ENCODE measurements around the gene PEDS1.

The PEDS1 gene

DNA sequence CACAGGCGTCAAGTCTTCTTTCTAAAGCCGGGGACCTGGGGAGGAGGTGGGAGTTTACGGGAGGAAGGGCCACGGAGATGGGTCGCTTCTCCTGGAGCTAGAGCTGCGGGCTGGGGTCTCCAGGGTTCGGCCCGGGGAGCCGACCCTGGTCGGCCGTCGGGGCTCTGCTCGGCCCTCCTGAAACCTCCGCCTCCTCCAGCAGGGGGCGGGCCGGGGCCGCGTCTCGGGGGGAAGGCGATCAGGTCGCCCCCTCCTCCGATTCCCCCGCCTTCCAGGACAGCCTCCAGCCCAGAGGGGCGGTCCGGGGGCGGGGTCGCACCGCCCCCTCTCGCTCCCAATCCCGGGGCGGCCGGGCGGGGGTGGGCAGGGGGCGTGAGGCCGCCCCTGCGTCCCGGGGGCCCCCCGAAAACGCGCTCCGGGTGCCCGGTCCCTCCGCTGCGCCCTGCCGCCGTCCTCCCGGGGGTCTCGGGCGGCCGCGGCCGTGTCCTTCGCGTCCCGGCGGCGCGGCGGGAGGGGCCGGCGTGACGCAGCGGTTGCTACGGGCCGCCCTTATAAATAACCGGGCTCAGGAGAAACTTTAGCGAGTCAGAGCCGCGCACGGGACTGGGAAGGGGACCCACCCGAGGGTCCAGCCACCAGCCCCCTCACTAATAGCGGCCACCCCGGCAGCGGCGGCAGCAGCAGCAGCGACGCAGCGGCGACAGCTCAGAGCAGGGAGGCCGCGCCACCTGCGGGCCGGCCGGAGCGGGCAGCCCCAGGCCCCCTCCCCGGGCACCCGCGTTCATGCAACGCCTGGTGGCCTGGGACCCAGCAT is 36.9 kb upstream of the PEDS1 start, which contains the start of gene CEBPB (continued):
- TF ChIP-seq, protein P1, sequence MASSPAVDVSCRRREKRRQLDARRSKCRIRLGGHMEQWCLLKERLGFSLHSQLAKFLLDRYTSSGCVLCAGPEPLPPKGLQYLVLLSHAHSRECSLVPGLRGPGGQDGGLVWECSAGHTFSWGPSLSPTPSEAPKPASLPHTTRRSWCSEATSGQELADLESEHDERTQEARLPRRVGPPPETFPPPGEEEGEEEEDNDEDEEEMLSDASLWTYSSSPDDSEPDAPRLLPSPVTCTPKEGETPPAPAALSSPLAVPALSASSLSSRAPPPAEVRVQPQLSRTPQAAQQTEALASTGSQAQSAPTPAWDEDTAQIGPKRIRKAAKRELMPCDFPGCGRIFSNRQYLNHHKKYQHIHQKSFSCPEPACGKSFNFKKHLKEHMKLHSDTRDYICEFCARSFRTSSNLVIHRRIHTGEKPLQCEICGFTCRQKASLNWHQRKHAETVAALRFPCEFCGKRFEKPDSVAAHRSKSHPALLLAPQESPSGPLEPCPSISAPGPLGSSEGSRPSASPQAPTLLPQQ (tag by site-specific recombination; IDR thresholded peaks at IDR 0.05) = peak; percentile 88
- TF ChIP-seq RBAK (tag by site-specific recombination; IDR thresholded peaks at IDR 0.05) (no peak), ZNF350 (tag by site-specific recombination; IDR thresholded peaks at IDR 0.05) (no peak), ZNF548 (tag by site-specific recombination; IDR thresholded peaks at IDR 0.05) (no peak), SP2 (tag by site-specific recombination; IDR thresholded peaks at IDR 0.05) (peak; percentile 77), ZNF558 (tag by site-specific recombination; IDR thresholded peaks at IDR 0.05) (no peak), ZNF785 (tag by site-specific recombination; IDR thresholded peaks at IDR 0.05) (no peak), ZNF585B (tag by site-specific recombination; IDR thresholded peaks at IDR 0.05) (no peak), ZFHX2 (tag by site-specific recombination; conservative IDR thresholded peaks at IDR 0.05) (peak; percentile 71), ZNF76 (tag by site-specific recombination; IDR thresholded peaks at IDR 0.05; ENCODE audit: borderline replicate concordance, low read depth) (0 out of 2 replicates have a peak, but pooled peaks have one; percentile 10), YY1 (tag by site-specific recombination; IDR thresholded peaks at IDR 0.05) (no peak; the same call in 1 of the 2 replicates), ZFP41 (tag by site-specific recombination; IDR thresholded peaks at IDR 0.05; ENCODE audit: borderline replicate concordance) (no peak), ZNF473 (tag by site-specific recombination; IDR thresholded peaks at IDR 0.05) (no peak), ZNF266 (tag by site-specific recombination; IDR thresholded peaks at IDR 0.05; ENCODE audit: low read depth) (no peak), ZNF366 (tag by site-specific recombination; conservative IDR thresholded peaks at IDR 0.05) (no peak), ZIC2 (tag by site-specific recombination; IDR thresholded peaks at IDR 0.05) (peak; percentile 31; the same call in 1 of the 2 replicates), ZNF311 (tag by site-specific recombination; IDR thresholded peaks at IDR 0.05; ENCODE audit: borderline replicate concordance) (no peak), ZNF274 (IDR thresholded peaks at IDR 0.05; ENCODE audit: low read length) (no peak), ZNF274 (tag by site-specific recombination; IDR thresholded peaks at IDR 0.05; ENCODE audit: borderline replicate concordance) (no peak), ZNF514 (tag by site-specific recombination; IDR thresholded peaks at IDR 0.05) (no peak), OSR2 (tag by site-specific recombination; IDR thresholded peaks at IDR 0.05) (0 out of 2 replicates have a peak, but pooled peaks have one; percentile 7), ZNF121 (tag by site-specific recombination; IDR thresholded peaks at IDR 0.05) (no peak), ZFP37 (tag by site-specific recombination; IDR thresholded peaks at IDR 0.05) (no peak), ZBTB20 (tag by site-specific recombination; IDR thresholded peaks at IDR 0.05) (peak; percentile 58)
- TF ChIP-seq, protein P2, sequence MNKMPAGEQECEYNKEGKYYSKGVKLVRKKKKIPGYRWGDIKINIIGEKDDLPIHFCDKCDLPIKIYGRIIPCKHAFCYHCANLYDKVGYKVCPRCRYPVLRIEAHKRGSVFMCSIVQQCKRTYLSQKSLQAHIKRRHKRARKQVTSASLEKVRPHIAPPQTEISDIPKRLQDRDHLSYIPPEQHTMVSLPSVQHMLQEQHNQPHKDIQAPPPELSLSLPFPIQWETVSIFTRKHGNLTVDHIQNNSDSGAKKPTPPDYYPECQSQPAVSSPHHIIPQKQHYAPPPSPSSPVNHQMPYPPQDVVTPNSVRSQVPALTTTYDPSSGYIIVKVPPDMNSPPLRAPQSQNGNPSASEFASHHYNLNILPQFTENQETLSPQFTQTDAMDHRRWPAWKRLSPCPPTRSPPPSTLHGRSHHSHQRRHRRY (tag by site-specific recombination; IDR thresholded peaks at IDR 0.05) = no peak
- TF ChIP-seq, protein P3, sequence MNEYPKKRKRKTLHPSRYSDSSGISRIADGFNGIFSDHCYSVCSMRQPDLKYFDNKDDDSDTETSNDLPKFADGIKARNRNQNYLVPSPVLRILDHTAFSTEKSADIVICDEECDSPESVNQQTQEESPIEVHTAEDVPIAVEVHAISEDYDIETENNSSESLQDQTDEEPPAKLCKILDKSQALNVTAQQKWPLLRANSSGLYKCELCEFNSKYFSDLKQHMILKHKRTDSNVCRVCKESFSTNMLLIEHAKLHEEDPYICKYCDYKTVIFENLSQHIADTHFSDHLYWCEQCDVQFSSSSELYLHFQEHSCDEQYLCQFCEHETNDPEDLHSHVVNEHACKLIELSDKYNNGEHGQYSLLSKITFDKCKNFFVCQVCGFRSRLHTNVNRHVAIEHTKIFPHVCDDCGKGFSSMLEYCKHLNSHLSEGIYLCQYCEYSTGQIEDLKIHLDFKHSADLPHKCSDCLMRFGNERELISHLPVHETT (tag by site-specific recombination; IDR thresholded peaks at IDR 0.05) = no peak
- TF ChIP-seq, protein P4, sequence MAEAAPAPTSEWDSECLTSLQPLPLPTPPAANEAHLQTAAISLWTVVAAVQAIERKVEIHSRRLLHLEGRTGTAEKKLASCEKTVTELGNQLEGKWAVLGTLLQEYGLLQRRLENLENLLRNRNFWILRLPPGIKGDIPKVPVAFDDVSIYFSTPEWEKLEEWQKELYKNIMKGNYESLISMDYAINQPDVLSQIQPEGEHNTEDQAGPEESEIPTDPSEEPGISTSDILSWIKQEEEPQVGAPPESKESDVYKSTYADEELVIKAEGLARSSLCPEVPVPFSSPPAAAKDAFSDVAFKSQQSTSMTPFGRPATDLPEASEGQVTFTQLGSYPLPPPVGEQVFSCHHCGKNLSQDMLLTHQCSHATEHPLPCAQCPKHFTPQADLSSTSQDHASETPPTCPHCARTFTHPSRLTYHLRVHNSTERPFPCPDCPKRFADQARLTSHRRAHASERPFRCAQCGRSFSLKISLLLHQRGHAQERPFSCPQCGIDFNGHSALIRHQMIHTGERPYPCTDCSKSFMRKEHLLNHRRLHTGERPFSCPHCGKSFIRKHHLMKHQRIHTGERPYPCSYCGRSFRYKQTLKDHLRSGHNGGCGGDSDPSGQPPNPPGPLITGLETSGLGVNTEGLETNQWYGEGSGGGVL (tag by site-specific recombination; IDR thresholded peaks at IDR 0.05) = peak; percentile 68
- TF ChIP-seq, protein P5, sequence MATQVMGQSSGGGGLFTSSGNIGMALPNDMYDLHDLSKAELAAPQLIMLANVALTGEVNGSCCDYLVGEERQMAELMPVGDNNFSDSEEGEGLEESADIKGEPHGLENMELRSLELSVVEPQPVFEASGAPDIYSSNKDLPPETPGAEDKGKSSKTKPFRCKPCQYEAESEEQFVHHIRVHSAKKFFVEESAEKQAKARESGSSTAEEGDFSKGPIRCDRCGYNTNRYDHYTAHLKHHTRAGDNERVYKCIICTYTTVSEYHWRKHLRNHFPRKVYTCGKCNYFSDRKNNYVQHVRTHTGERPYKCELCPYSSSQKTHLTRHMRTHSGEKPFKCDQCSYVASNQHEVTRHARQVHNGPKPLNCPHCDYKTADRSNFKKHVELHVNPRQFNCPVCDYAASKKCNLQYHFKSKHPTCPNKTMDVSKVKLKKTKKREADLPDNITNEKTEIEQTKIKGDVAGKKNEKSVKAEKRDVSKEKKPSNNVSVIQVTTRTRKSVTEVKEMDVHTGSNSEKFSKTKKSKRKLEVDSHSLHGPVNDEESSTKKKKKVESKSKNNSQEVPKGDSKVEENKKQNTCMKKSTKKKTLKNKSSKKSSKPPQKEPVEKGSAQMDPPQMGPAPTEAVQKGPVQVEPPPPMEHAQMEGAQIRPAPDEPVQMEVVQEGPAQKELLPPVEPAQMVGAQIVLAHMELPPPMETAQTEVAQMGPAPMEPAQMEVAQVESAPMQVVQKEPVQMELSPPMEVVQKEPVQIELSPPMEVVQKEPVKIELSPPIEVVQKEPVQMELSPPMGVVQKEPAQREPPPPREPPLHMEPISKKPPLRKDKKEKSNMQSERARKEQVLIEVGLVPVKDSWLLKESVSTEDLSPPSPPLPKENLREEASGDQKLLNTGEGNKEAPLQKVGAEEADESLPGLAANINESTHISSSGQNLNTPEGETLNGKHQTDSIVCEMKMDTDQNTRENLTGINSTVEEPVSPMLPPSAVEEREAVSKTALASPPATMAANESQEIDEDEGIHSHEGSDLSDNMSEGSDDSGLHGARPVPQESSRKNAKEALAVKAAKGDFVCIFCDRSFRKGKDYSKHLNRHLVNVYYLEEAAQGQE (tag by site-specific recombination; IDR thresholded peaks at IDR 0.05) = no peak
- TF ChIP-seq, protein P6, sequence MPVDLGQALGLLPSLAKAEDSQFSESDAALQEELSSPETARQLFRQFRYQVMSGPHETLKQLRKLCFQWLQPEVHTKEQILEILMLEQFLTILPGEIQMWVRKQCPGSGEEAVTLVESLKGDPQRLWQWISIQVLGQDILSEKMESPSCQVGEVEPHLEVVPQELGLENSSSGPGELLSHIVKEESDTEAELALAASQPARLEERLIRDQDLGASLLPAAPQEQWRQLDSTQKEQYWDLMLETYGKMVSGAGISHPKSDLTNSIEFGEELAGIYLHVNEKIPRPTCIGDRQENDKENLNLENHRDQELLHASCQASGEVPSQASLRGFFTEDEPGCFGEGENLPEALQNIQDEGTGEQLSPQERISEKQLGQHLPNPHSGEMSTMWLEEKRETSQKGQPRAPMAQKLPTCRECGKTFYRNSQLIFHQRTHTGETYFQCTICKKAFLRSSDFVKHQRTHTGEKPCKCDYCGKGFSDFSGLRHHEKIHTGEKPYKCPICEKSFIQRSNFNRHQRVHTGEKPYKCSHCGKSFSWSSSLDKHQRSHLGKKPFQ (tag by site-specific recombination; IDR thresholded peaks at IDR 0.05) = no peak
